ENCODE measurements around the gene LIM2.

Gene LIM2

GRCh38 chr19:51345076-51345620 lies 42.6 kb downstream of the LIM2 start:
- DNase-seq (ENCODE audit: low spot score): no peak
- TF ChIP-seq CTCF (IDR thresholded peaks at IDR 0.05; ENCODE audit: poor library complexity, severe bottlenecking): no peak

DNA sequence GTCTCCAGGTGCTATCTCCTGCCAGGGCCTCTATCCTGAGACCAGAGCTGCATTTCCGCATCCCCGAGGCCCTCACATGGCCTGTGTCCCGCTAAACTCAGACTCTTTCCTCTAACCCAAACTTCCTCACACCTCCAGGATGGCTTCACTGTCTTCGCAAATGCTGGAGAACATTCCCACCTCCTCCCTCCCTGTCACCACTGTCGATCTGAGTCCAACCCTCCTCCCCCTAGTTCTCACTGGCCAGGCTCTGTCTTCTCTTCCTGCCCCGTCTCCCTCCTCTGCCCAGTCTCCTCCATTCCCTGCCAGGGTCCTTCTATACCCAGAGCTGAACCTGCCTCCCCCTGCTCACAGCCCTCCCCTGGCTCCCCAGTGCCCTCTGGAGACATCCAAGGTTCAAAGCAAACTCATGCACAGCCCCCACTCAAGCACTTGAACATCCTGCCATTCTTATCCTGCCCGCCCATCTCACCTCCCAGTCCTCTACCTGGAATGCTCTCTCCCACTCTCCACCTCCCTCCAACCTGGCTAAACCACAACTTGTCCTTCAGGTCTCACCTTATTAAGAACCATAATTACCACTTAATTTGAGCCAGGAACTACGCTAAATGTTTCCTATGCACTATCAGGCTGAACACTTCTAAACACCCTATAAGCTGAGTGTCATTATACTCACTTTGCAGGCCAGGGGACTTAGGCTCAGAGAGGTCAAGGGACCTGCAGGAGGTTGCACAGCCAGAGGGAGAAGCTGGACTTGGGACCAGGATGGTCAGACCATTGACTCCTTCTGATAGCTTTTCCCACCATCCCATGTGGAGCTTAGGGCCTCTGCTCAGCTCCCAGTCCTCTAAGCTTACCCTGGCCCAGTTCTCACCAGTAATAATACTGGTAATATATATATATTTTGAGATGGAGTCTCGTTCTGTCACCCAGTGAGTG lies 44.9 kb downstream of the LIM2 start:
- no peak for TF ChIP-seq CTCF (IDR thresholded peaks at IDR 0.05; ENCODE audit: poor library complexity, severe bottlenecking)
- peaks cover 15% of the 10 kb centered on the region for H3K36me3 ChIP-seq (ENCODE audit: low read depth)
- no peaks in the 10 kb centered on the region for H3K4me1 ChIP-seq (ENCODE audit: insufficient read depth, poor library complexity, severe bottlenecking)
- H3K27ac ChIP-seq (ENCODE audit: poor library complexity, severe bottlenecking): no peak overlapping the region
- no peak for DNase-seq (ENCODE audit: low spot score)
- H3K27me3 ChIP-seq (ENCODE audit: insufficient read depth, poor library complexity, severe bottlenecking): no peaks in the 10 kb centered on the region
- ATAC-seq (ENCODE audit: low read depth): no peak
- no peaks in the 10 kb centered on the region for H3K9me3 ChIP-seq (ENCODE audit: severe bottlenecking)
- no peak overlapping the region for H3K4me3 ChIP-seq (ENCODE audit: severe bottlenecking)

More at GRCh38 chr19:51345076-51345620, 42.6 kb downstream of the LIM2 start:
- Histone ChIP-seq H3K27ac (ENCODE audit: poor library complexity, severe bottlenecking) (no peak overlapping the region), H3K4me1 (ENCODE audit: insufficient read depth, poor library complexity, severe bottlenecking) (peaks cover under 1% of the 10 kb centered on the region), H3K9me3 (ENCODE audit: severe bottlenecking) (no peaks in the 10 kb centered on the region), H3K4me3 (ENCODE audit: severe bottlenecking) (no peak overlapping the region), H3K36me3 (ENCODE audit: low read depth) (peaks cover 33% of the 10 kb centered on the region), H3K27me3 (ENCODE audit: insufficient read depth, poor library complexity, severe bottlenecking) (no peaks in the 10 kb centered on the region)
- no peak for ATAC-seq (ENCODE audit: low read depth)

DNA sequence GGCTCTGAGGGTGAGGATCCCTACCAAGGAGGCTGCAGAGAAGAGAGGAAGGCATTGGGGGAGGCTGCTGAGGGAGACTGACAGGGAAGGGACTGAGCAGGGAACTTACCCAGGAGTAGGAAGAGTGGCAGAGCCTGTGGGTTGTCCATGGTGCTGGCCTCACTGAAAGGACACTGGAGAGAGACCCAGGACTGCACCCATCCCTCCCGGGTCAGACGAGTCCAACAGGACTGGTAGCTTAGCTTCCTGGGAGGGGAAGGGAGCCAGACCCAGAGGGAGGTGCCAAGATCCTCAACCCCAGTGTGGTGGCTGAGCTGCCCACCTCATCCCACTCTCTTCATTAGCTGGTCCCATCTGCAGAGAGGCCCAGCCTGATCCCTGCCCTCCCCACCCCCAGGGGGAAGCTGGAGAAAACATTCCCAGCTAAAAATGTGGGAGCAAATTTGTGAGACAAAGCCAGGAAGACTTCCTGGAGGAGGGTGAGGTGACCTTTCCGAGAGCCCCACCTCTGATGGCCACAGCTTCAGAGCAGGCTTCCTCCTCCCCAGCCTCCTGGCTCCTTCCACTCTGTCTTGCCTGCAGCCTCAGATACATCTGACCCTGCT lies 45.7 kb downstream of the LIM2 start, which contains the start of gene VSIG10L:
TSS of gene VSIG10L (minus strand) at position 164 of the 605 bp plus-strand sequence. CDS start at position 149, 15 bp downstream.
- Histone ChIP-seq H3K36me3 (ENCODE audit: low read depth) (peaks cover 8% of the 10 kb centered on the region; the same call in 1 of the 2 replicates), H3K27me3 (ENCODE audit: insufficient read depth, poor library complexity, severe bottlenecking) (no peaks in the 10 kb centered on the region), H3K27ac (ENCODE audit: poor library complexity, severe bottlenecking) (no peak within 1 kb of the TSS), H3K4me1 (ENCODE audit: insufficient read depth, poor library complexity, severe bottlenecking) (no peaks in the 10 kb centered on the region), H3K9me3 (ENCODE audit: severe bottlenecking) (no peaks in the 10 kb centered on the region), H3K4me3 (ENCODE audit: severe bottlenecking) (no peak within 1 kb of the TSS)
- ATAC-seq (ENCODE audit: low read depth): no peak
- DNase-seq (ENCODE audit: low spot score): no peak
- no peak for TF ChIP-seq CTCF (IDR thresholded peaks at IDR 0.05; ENCODE audit: poor library complexity, severe bottlenecking)

DNA sequence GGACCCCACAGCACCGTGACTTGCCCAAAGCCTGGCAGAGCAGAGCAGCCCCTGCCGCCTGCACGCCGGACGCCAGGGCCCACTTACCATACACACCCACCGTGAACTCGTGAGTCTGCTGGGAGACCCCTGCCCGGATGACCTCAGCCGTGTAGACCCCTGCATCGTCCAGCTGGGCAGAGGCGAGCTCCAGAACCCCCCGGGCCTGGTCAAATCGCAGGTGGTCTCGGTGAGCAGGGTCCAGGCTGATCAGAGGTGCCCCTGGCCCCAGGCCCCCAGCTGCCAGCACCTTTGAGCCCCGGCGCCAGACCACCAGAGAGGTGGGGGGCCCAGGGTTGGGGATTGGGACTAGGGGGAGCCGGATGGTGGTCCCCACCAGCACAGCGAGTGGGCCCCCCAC lies 46.7 kb downstream of the LIM2 start:
- no peak for TF ChIP-seq CTCF (IDR thresholded peaks at IDR 0.05; ENCODE audit: poor library complexity, severe bottlenecking)
- ATAC-seq (ENCODE audit: low read depth) (no peak), DNase-seq (ENCODE audit: low spot score) (no peak)
- no peak overlapping the region for H3K4me3 ChIP-seq (ENCODE audit: severe bottlenecking)
- no peaks in the 10 kb centered on the region for H3K9me3 ChIP-seq (ENCODE audit: severe bottlenecking)
- no peak overlapping the region for H3K27ac ChIP-seq (ENCODE audit: poor library complexity, severe bottlenecking)
- no peaks in the 10 kb centered on the region for H3K4me1 ChIP-seq (ENCODE audit: insufficient read depth, poor library complexity, severe bottlenecking)
- no peaks in the 10 kb centered on the region for H3K27me3 ChIP-seq (ENCODE audit: insufficient read depth, poor library complexity, severe bottlenecking)
- H3K36me3 ChIP-seq (ENCODE audit: low read depth): no peaks in the 10 kb centered on the region; the same call in 1 of the 2 replicates

All from RWPE2 (cell line).